HepG2 (cell line): ENCODE results near the gene SLCO2A1. TPM values are rescaled to one million over a fixed set of nuclear protein-coding genes. Genes with fewer than 3 reads are reported as not detected.
A peak's percentile ranks its signal among the peaks of the same experiment; 100 is the strongest.

Source experiments
- ATAC-seq: fragments of 200-7000 bp; cut with Tn5 transposase; 3 replicates; pipeline ENCODE4 v1.9.1; 2020; ENCODE audit warnings: mild to moderate bottlenecking, moderate library complexity
- BruUV-seq: library from RNA; stranded (reverse); fragments of 400-500 nt; replicated peaks from 2 replicates; lab custom pipeline; 2021; lab: Mats Ljungman, UMichigan
- CTCF ChIA-PET: fragments of 300-600 bp; formaldehyde crosslinking; extraction: SDS; loops from one replicate; lab custom pipeline; 2021; ENCODE audit warnings: low total read pairs, inconsistent platforms, low intra/inter-chr PET ratio; lab: Yijun Ruan, JAX
- POLR2A ChIA-PET: fragments of 350-600 bp; sonication (Branson Sonifier 250); formaldehyde crosslinking; loops from one replicate; lab custom pipeline; 2020; ENCODE audit warnings: antibody characterized with exemption, inconsistent platforms; lab: Yijun Ruan, JAX
- DNase-seq: peaks from one replicate; pipeline ENCODE4 v3.0.0-alpha.2; 2015; ENCODE audit warnings: low spot score
- FAIRE-seq: peaks from 3 replicates; lab custom pipeline; 2011; peaks lifted over from hg19 to GRCh38; lab: Jason Lieb, UNC
- H2AFZ ChIP-seq: one replicate; pipeline ENCODE4 v1.6.1; 2011; ENCODE audit warnings: low read length, inconsistent platforms
- H3K27ac ChIP-seq: fragments of 300-600 bp; 3 replicates; pipeline ENCODE4 v1.8.0; 2011; ENCODE audit warnings: mixed run types, mild to moderate bottlenecking, mixed read lengths, low read length, inconsistent platforms; ENCODE audit not compliant: insufficient read depth; ENCODE audit errors: extremely low read length
- H3K27me3 ChIP-seq, 2 experiments: fragments of 200-600 bp in 1 of 2; 2 replicates in 1 of 2; 3 replicates in 1 of 2; pipeline versions ENCODE4 v1.6.0 to v1.8.0; 2011; ENCODE audit warnings: low read length in 2 of 2, mild to moderate bottlenecking in 2 of 2, moderate library complexity in 2 of 2, inconsistent platforms in 1 of 2; ENCODE audit not compliant: insufficient read depth in 2 of 2, control insufficient read depth in 1 of 2
- H3K36me3 ChIP-seq, 2 experiments: fragments of 200-600 bp in 1 of 2; replicated peaks in 1 of 2; 2 replicates in 1 of 2; 3 replicates in 1 of 2; pipeline versions ENCODE4 v1.5.1 to v1.8.0; 2011; ENCODE audit warnings: low read length in 2 of 2, inconsistent platforms in 1 of 2; ENCODE audit not compliant: insufficient read depth in 2 of 2, control insufficient read depth in 1 of 2
- H3K4me1 ChIP-seq: 2 replicates; pipeline ENCODE4 v1.5.1; 2012; ENCODE audit warnings: low read length, inconsistent platforms; ENCODE audit not compliant: insufficient read depth
- H3K4me2 ChIP-seq: 2 replicates; pipeline ENCODE4 v1.6.0; 2011; ENCODE audit warnings: low read depth, low read length, inconsistent platforms
- H3K4me3 ChIP-seq, 3 experiments: fragments of 200-600 bp in 1 of 3; sonication (generic), shearing (Covaris generic) in 1 of 3; replicated peaks in 1 of 3; 2 replicates each; pipeline ENCODE4 v1.5.1; 2011 to 2016; ENCODE audit warnings: low read length in 3 of 3, inconsistent platforms in 2 of 3, low read depth in 2 of 3, mild to moderate bottlenecking in 2 of 3, control low read depth in 1 of 3, mixed read lengths in 1 of 3; ENCODE audit not compliant: insufficient read depth in 1 of 3
- H3K79me2 ChIP-seq: one replicate; pipeline ENCODE4 v1.6.1; 2011; ENCODE audit warnings: low read length, inconsistent platforms; ENCODE audit not compliant: insufficient read depth
- H3K9ac ChIP-seq: 2 replicates; pipeline ENCODE4 v1.6.0; 2011; ENCODE audit warnings: mild to moderate bottlenecking, low read depth, low read length, inconsistent platforms; ENCODE audit not compliant: insufficient read depth
- H3K9me3 ChIP-seq: 2 replicates; pipeline ENCODE4 v1.5.1; 2012; ENCODE audit warnings: mild to moderate bottlenecking, low read length
- H4K20me1 ChIP-seq: 2 replicates; pipeline ENCODE4 v1.6.0; 2011; ENCODE audit warnings: inconsistent platforms, mild to moderate bottlenecking, low read length, moderate library complexity; ENCODE audit not compliant: insufficient read depth
- BCLAF1 ChIP-seq: fragments of 450-650 bp; IDR thresholded peaks from 2 replicates; pipeline ENCODE4 v1.6.1; 2017; ENCODE audit warnings: mild to moderate bottlenecking
- CEBPZ ChIP-seq: IDR thresholded peaks from 2 replicates; pipeline ENCODE4 v1.6.1; 2012; ENCODE audit warnings: low read length, improper control_type of control experiment
- MAFK ChIP-seq, 2 experiments: IDR thresholded peaks in 1 of 2; conservative IDR thresholded peaks in 1 of 2; 2 replicates each; pipeline ENCODE4 v1.6.1; 2011; ENCODE audit warnings: improper control_type of control experiment in 2 of 2, low read length in 2 of 2
- MYC ChIP-seq: sonication (generic); formaldehyde crosslinking; IDR thresholded peaks from 2 replicates; pipeline ENCODE4 v1.9.0; 2021; ENCODE audit warnings: missing genetic modification reagents, borderline replicate concordance
- NFYB ChIP-seq: sonication (generic); formaldehyde crosslinking; IDR thresholded peaks from 2 replicates; pipeline ENCODE4 v1.4.0; 2020; ENCODE audit warnings: missing genetic modification reagents
- ONECUT2 ChIP-seq: sonication (generic); formaldehyde crosslinking; IDR thresholded peaks from 2 replicates; pipeline ENCODE4 v1.4.0; 2020; ENCODE audit warnings: missing genetic modification reagents
- TBX3 ChIP-seq: fragments of 450-650 bp; IDR thresholded peaks from 2 replicates; pipeline ENCODE4 v1.6.1; 2017; ENCODE audit warnings: antibody characterized with exemption, mild to moderate bottlenecking, inconsistent platforms, borderline replicate concordance
- ZNF512 ChIP-seq: sonication (generic); formaldehyde crosslinking; IDR thresholded peaks from 2 replicates; pipeline ENCODE4 v1.4.0; 2020; ENCODE audit warnings: mild to moderate bottlenecking, missing genetic modification reagents
- ZNF891 ChIP-seq: sonication (generic); formaldehyde crosslinking; IDR thresholded peaks from 2 replicates; pipeline ENCODE4 v1.5.0; 2020; ENCODE audit warnings: mild to moderate bottlenecking, missing genetic modification reagents
- WGBS: methylation state at CpG from one replicate; pipeline ENCODE4 v1.1.6; 2017; ENCODE audit warnings: low lambda C conversion rate; 5-methylcytosine and 5-hydroxymethylcytosine counted together
- in situ Hi-C: cut with HindIII; loops from 2 replicates; pipeline ENCODE4 v1.10.0; 2017; ENCODE audit warnings: low pct_unique_long_range_greater_than_20kb; ENCODE audit not compliant: extremely low pct_ligation_motif_present
- intact Hi-C: fragments of 100-400 bp; cut with micrococcal nuclease; formaldehyde crosslinking; loops from one replicate; pipeline ENCODE4 v1.10.0; 2022; ENCODE audit not compliant: unreplicated experiment
- polyA plus RNA-seq, 8 experiments: library from polyadenylated mRNA; depleted of rRNA in 3 of 8; stranded (reverse) in 7 of 8; unstranded in 1 of 8; fragments of >200 nt; fragmentation: Illumina TruSeq in 4 of 8; extraction: Trizol in 4 of 8; gene quantifications; 2 replicates each; pipeline versions ENCODE4 v1.2.1 to v1.2.3, GENCODE V29; 2011 to 2016; ENCODE audit warnings: low read depth in 4 of 8, missing spikeins in 1 of 8, mixed read lengths in 1 of 8; ENCODE audit not compliant: insufficient read depth in 1 of 8
- total RNA-seq, 5 experiments: library from RNA; depleted of rRNA; stranded (reverse); fragments of >200 nt; fragmentation: Illumina TruSeq; extraction: Trizol; gene quantifications; 2 replicates each; pipeline ENCODE4 v1.2.3, GENCODE V29; 2016; ENCODE audit warnings: low read depth in 1 of 5
- TF ChIP-seq, protein P1 (sequence below): sonication (generic); formaldehyde crosslinking; IDR thresholded peaks from 2 replicates; pipeline ENCODE4 v1.9.0; 2022; ENCODE audit warnings: missing genetic modification reagents, mild to moderate bottlenecking, borderline replicate concordance

SLCO2A1 gene
- total and polyA plus RNA-seq, 2 of the 13 experiments (the other 11 are each of a cell fraction or from before 2014, with no cell fraction given) = 0.04 TPM; not detected in 1

DNA sequence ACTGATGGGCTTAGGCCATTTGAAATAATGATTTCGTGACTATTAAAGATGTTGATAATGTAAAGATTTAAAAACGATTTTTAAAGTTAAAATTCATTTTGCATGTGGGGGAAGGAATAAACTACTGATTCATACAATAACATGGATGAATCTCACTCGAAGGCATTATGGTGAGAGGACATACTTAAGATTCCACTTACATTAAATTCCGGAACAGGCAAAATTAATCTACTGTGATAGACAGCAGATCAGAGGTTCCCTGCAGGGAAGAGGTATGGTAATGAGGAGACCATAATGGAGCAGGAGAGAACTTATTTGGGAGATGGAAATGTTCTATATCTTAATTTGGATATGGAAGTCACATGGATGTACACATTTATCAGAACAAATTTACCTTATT, 105.7 kb downstream of the SLCO2A1 start (continued):
- TF ChIP-seq ZNF512 (no peak), ONECUT2 (no peak), NFYB (CRISPR knock-in tag) (no peak), BCLAF1 (no peak)

GRCh38 chr3:133921592-133921991, 108.1 kb downstream of the SLCO2A1 start:
- FAIRE-seq = no peak

More at GRCh38 chr3:133921592-133921991, 108.1 kb downstream of the SLCO2A1 start:
- 3% methylated on average over 1 of the region's 1 CpG for WGBS
- no peaks in the 10 kb centered on the region for H3K4me1 ChIP-seq
- H3K79me2 ChIP-seq = no peaks in the 10 kb centered on the region
- TF ChIP-seq, protein P1, sequence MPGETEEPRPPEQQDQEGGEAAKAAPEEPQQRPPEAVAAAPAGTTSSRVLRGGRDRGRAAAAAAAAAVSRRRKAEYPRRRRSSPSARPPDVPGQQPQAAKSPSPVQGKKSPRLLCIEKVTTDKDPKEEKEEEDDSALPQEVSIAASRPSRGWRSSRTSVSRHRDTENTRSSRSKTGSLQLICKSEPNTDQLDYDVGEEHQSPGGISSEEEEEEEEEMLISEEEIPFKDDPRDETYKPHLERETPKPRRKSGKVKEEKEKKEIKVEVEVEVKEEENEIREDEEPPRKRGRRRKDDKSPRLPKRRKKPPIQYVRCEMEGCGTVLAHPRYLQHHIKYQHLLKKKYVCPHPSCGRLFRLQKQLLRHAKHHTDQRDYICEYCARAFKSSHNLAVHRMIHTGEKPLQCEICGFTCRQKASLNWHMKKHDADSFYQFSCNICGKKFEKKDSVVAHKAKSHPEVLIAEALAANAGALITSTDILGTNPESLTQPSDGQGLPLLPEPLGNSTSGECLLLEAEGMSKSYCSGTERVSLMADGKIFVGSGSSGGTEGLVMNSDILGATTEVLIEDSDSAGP = no peak
- TF ChIP-seq ZNF891 (CRISPR knock-in tag) (no peak), MAFK (conservative IDR thresholded peaks at IDR 0.05 in 1 of 2, IDR thresholded peaks at IDR 0.05 in 1 of 2; ENCODE audit: low read length in 2 of 2) (peak in 1 of 2 experiments; percentile 39; a peak in 2 of 4 replicates), MYC (CRISPR knock-in tag) (no peak), TBX3 (no peak), CEBPZ (no peak)
- H3K27me3 ChIP-seq = peaks cover 1 to 13% of the 10 kb centered on the region in 2 experiments; a peak in 3 of 5 replicates
- DNase-seq = no peak
- H3K36me3 ChIP-seq = no peaks in the 10 kb centered on the region
- no peak overlapping the region for H2AFZ ChIP-seq
- intact Hi-C loops = no loop called here
- no peak overlapping the region for H3K9ac ChIP-seq
- in situ Hi-C loops = no loop called here
- no peak overlapping the region for H3K4me3 ChIP-seq
- no peak overlapping the region for H3K27ac ChIP-seq
- H3K9me3 ChIP-seq = no peaks in the 10 kb centered on the region
- ChIA-PET CTCF (no interaction called here), POLR2A (no interaction called here)
- H4K20me1 ChIP-seq = no peaks in the 10 kb centered on the region
- H3K4me2 ChIP-seq = no peak overlapping the region
- no peak for ATAC-seq
- no TSS peak for BruUV-seq
